Suprapubic skin (tissue), 4 donors: ENCODE data around the gene DSC2. TPM values are rescaled to one million over a fixed set of nuclear protein-coding genes. Genes with fewer than 3 reads are reported as not detected.

Experiments used
- DNase-seq, 2 donors: peaks; one replicate each; pipeline ENCODE4 v3.0.0-alpha.2; 2019; ENCODE audit warnings: low spot score in 2 of 2
- H3K27ac ChIP-seq: fragments of 200-600 bp; sonication (generic); one replicate; pipeline ENCODE4 v1.5.1; 2019
- H3K27me3 ChIP-seq: fragments of 200-600 bp; sonication (generic); one replicate; pipeline ENCODE4 v1.5.1; 2019
- H3K36me3 ChIP-seq: fragments of 200-600 bp; sonication (generic); one replicate; pipeline ENCODE4 v1.5.1; 2019
- H3K4me1 ChIP-seq: fragments of 200-600 bp; sonication (generic); one replicate; pipeline ENCODE4 v1.5.1; 2019
- H3K4me3 ChIP-seq: fragments of 200-600 bp; sonication (generic); one replicate; pipeline ENCODE4 v1.5.1; 2019; ENCODE audit warnings: mild to moderate bottlenecking
- H3K9me3 ChIP-seq: fragments of 200-600 bp; sonication (generic); one replicate; pipeline ENCODE4 v1.5.1; 2019
- CTCF ChIP-seq, 2 donors: fragments of 200-600 bp in 1 of 2; fragments of 450-650 bp in 1 of 2; sonication (generic) in 1 of 2; IDR thresholded peaks; one replicate each; pipeline ENCODE4 v1.5.1; 2016 to 2019; ENCODE audit warnings: antibody characterized with exemption in 2 of 2, mild to moderate bottlenecking in 1 of 2, moderate library complexity in 1 of 2
- EP300 ChIP-seq: sonication (generic); formaldehyde crosslinking; IDR thresholded peaks from one replicate; pipeline ENCODE4 v1.6.1; 2017; ENCODE audit warnings: antibody characterized with exemption
- POLR2A ChIP-seq, 2 donors: fragments of 450-650 bp; IDR thresholded peaks; one replicate each; pipeline ENCODE4 v1.6.1; 2017; ENCODE audit warnings: antibody characterized with exemption in 2 of 2, mild to moderate bottlenecking in 2 of 2, moderate library complexity in 2 of 2
- POLR2AphosphoS5 ChIP-seq, 3 donors: sonication (generic); formaldehyde crosslinking; IDR thresholded peaks; one replicate each; pipeline ENCODE4 v1.6.1; 2017; ENCODE audit warnings: antibody characterized with exemption in 3 of 3
- WGBS: methylation state at CpG from one replicate; pipeline ENCODE4 v1.1.5; 2018; 5-methylcytosine and 5-hydroxymethylcytosine counted together
- total RNA-seq, 4 donors: library from RNA; depleted of rRNA; stranded (reverse); fragments of >200 nt; gene quantifications; one replicate each; pipeline ENCODE4 v1.1.0, GENCODE V29; 2016

The DSC2 gene
- total RNA-seq, 4 donors from 2014 or later: 26.2 to 36.4 (median 32.3) TPM

- H3K4me3 ChIP-seq: no peak overlapping the region
- no peaks in the 10 kb centered on the region for H3K4me1 ChIP-seq
- TF ChIP-seq POLR2A (IDR thresholded peaks at IDR 0.05) (no peak), POLR2AphosphoS5 (IDR thresholded peaks at IDR 0.05) (no peak)
- no peak overlapping the region for H3K27ac ChIP-seq
- no peaks in the 10 kb centered on the region for H3K27me3 ChIP-seq
- H3K36me3 ChIP-seq: no peaks in the 10 kb centered on the region
- WGBS: 73% methylated on average over 2 of the region's 2 CpGs
- DNase-seq: no peak
- no peaks in the 10 kb centered on the region for H3K9me3 ChIP-seq
Measured at GRCh38 chr18:31120594-31120993, 18.4 kb upstream of the DSC2 start.

DNA sequence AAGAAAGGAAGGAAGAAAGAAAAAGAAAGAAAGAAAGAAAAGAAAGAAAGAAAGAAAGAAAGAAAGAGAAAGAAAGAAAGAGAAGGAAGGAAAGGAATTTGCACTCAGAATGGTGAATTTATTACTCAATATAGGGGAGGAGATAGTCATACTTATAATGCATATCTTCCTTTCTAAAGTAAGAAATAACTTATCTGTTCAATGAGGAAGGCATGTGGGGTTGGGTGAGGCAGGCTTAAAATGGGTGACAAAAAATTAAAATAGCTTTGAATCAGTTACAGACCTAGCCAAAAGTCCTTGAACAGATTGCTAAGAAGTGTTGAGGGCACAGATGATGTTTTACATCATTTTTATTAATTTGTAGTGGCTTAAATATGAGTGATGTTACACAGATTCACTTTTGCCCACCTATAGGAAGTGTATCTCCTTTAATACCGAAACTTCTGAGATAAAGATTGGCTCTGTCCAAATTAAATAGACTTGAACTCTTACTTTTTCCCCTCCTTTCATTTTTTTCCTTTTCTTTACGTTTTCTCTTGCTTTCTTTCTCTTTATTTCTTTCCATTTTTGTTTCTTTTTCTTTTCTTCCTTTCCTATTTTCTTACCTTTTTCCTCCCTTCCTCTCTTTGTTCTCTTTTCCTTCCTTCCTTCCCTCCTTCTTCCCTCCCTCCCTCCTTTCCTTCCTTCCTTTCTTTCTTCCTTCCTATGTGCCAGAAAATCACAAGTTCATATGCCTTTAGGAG is 14.8 kb upstream of the DSC2 start:
- no peaks in the 10 kb centered on the region for H3K4me1 ChIP-seq
- H3K27ac ChIP-seq: no peak overlapping the region
- DNase-seq: no peak
- no peaks in the 10 kb centered on the region for H3K9me3 ChIP-seq
- TF ChIP-seq CTCF (IDR thresholded peaks at IDR 0.05) (no peak), POLR2AphosphoS5 (IDR thresholded peaks at IDR 0.05) (no peak), POLR2A (IDR thresholded peaks at IDR 0.05) (no peak), EP300 (no peak)
- H3K36me3 ChIP-seq: no peaks in the 10 kb centered on the region
- 78% methylated on average over 2 of the region's 2 CpGs for WGBS
- H3K27me3 ChIP-seq: no peaks in the 10 kb centered on the region
- H3K4me3 ChIP-seq: no peak overlapping the region

GRCh38 chr18:31112804-31113203 is 10.6 kb upstream of the DSC2 start:
- H3K9me3 ChIP-seq: no peaks in the 10 kb centered on the region
- no peaks in the 10 kb centered on the region for H3K27me3 ChIP-seq
- no peak overlapping the region for H3K4me3 ChIP-seq
- H3K27ac ChIP-seq: no peak overlapping the region
- H3K4me1 ChIP-seq: no peaks in the 10 kb centered on the region
- no peak for TF ChIP-seq POLR2AphosphoS5 (IDR thresholded peaks at IDR 0.05)
- TF ChIP-seq CTCF (IDR thresholded peaks at IDR 0.05): no peak
- no peak for TF ChIP-seq EP300
- no peak for TF ChIP-seq POLR2A (IDR thresholded peaks at IDR 0.05)
- H3K36me3 ChIP-seq: no peaks in the 10 kb centered on the region
- WGBS: 84% methylated on average over 2 of the region's 2 CpGs
- DNase-seq: no peak

GRCh38 chr18:31105733-31106132 is 3.5 kb upstream of the DSC2 start:
- no peaks in the 10 kb centered on the region for H3K36me3 ChIP-seq
- no peaks in the 10 kb centered on the region for H3K9me3 ChIP-seq
- no peak for TF ChIP-seq POLR2A (IDR thresholded peaks at IDR 0.05)
- peaks cover 15% of the 10 kb centered on the region for H3K4me1 ChIP-seq
- no peak overlapping the region for H3K27ac ChIP-seq
- no peak for DNase-seq
- WGBS: 93% methylated on average over 3 of the region's 3 CpGs
- H3K27me3 ChIP-seq: peaks cover 8% of the 10 kb centered on the region
- no peak overlapping the region for H3K4me3 ChIP-seq

GRCh38 chr18:31104444-31104843 is 2.2 kb upstream of the DSC2 start:
- Histone ChIP-seq H3K4me1 (peaks cover 19% of the 10 kb centered on the region), H3K36me3 (no peaks in the 10 kb centered on the region), H3K27ac (no peak overlapping the region), H3K4me3 (no peak overlapping the region), H3K27me3 (peaks cover 11% of the 10 kb centered on the region), H3K9me3 (no peaks in the 10 kb centered on the region)
- no peak for DNase-seq
- TF ChIP-seq EP300 (no peak), CTCF (IDR thresholded peaks at IDR 0.05) (no peak), POLR2A (IDR thresholded peaks at IDR 0.05) (no peak), POLR2AphosphoS5 (IDR thresholded peaks at IDR 0.05) (no peak)
- 68% methylated on average over 3 of the region's 3 CpGs for WGBS

DNA sequence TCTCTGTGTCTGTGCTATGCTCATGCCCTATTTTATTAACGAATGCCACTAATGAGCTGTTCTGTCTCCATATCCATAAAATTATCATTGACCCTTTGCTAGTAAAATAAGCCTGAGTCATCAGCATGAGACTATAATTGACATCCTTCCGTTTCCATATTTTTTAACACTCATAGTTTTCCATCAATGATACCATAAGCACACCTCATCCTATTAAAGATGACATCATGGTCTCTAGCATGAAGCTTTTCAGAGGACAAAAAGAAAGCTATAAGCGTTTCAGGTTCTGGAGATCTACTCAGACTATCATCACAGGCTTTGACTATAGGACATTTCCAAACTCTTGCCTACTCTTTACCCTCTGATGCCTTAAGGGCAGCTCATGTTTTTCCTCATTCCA is 1.2 kb upstream of the DSC2 start:
- Histone ChIP-seq H3K27me3 (peaks cover 11% of the 10 kb centered on the region), H3K4me1 (peaks cover 19% of the 10 kb centered on the region), H3K27ac (peak overlapping the region; percentile 14), H3K9me3 (no peaks in the 10 kb centered on the region), H3K4me3 (no peak overlapping the region), H3K36me3 (no peaks in the 10 kb centered on the region)
- TF ChIP-seq EP300 (no peak), CTCF (IDR thresholded peaks at IDR 0.05) (no peak), POLR2AphosphoS5 (IDR thresholded peaks at IDR 0.05) (no peak), POLR2A (IDR thresholded peaks at IDR 0.05) (no peak)
- no peak for DNase-seq
- 46% methylated on average over 3 of the region's 3 CpGs for WGBS
